DND-41 (cell line): ENCODE measurements around the gene TEX51.

Experiments used
- EZH2 ChIP-seq: IDR thresholded peaks from 3 replicates; pipeline ENCODE4 v1.6.1; 2012; ENCODE audit warnings: borderline replicate concordance, low read depth, mild to moderate bottlenecking, moderate library complexity, low read length, inconsistent platforms; ENCODE audit not compliant: severe bottlenecking
- TF ChIP-seq, protein P1 (sequence below): IDR thresholded peaks from 2 replicates; pipeline ENCODE4 v1.5.1; 2012; ENCODE audit warnings: borderline replicate concordance, low read length, moderate library complexity, mild to moderate bottlenecking; ENCODE audit not compliant: poor library complexity, severe bottlenecking; ENCODE audit errors: extremely low read depth

DNA sequence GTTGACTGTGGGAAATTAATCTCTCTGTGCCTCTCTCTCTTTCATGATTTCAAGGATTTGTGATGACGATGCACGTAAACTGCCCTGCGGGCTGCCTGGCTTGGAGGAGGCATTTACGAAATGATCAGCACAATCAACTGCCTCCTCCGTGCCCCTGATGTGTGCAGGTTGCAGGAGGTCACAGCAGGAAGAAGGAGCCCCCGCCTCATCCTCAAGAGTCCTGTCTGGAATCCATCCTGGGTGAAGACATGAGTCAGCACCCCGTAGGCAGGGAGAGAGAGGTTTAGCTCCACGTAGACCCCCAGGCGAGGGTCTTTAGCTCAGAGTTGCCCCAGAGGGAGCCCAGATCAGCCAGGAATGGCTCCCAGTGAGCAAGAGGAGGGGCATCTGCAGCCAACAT is 17.1 kb upstream of the TEX51 start:
- TF ChIP-seq, protein P1, sequence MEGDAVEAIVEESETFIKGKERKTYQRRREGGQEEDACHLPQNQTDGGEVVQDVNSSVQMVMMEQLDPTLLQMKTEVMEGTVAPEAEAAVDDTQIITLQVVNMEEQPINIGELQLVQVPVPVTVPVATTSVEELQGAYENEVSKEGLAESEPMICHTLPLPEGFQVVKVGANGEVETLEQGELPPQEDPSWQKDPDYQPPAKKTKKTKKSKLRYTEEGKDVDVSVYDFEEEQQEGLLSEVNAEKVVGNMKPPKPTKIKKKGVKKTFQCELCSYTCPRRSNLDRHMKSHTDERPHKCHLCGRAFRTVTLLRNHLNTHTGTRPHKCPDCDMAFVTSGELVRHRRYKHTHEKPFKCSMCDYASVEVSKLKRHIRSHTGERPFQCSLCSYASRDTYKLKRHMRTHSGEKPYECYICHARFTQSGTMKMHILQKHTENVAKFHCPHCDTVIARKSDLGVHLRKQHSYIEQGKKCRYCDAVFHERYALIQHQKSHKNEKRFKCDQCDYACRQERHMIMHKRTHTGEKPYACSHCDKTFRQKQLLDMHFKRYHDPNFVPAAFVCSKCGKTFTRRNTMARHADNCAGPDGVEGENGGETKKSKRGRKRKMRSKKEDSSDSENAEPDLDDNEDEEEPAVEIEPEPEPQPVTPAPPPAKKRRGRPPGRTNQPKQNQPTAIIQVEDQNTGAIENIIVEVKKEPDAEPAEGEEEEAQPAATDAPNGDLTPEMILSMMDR, result no peak
- TF ChIP-seq EZH2, result no peak
